DOHH2 (cell line): ENCODE results near the gene ENDOD1.

Source experiments
- CTCF ChIP-seq: fragments of 200-600 bp; sonication (generic); IDR thresholded peaks from one replicate; pipeline ENCODE4 v1.5.1; 2014; ENCODE audit warnings: antibody characterized with exemption, mild to moderate bottlenecking, low read depth, low read length; ENCODE audit not compliant: poor library complexity, severe bottlenecking
- EZH2phosphoT487 ChIP-seq: fragments of 200-600 bp; sonication (generic); IDR thresholded peaks from 2 replicates; pipeline ENCODE4 v1.6.1; 2017; ENCODE audit warnings: borderline replicate concordance, mild to moderate bottlenecking, antibody characterized with exemption, low read length, moderate library complexity, mixed read lengths

- TF ChIP-seq CTCF, result no peak
- no peak for TF ChIP-seq EZH2phosphoT487
Observed at GRCh38 chr11:95074792-95075563, 14.7 kb upstream of the ENDOD1 start.
